Body of pancreas (tissue), 4 donors: ENCODE measurements around the gene RBM7.

Source experiments
- POLR2A ChIP-seq, 3 donors: fragments of 450-650 bp; IDR thresholded peaks; one replicate each; pipeline ENCODE4 v1.6.1; 2016; ENCODE audit warnings: antibody characterized with exemption in 3 of 3, mild to moderate bottlenecking in 2 of 3
- TF ChIP-seq, protein P1 (sequence below), 7 experiments: fragments of 450-650 bp in 4 of 7; fragments of 200-600 bp in 3 of 7; sonication (generic) in 3 of 7; IDR thresholded peaks; one replicate each; pipeline ENCODE4 v1.5.1; 2016 to 2019; ENCODE audit warnings: antibody characterized with exemption in 7 of 7

DNA sequence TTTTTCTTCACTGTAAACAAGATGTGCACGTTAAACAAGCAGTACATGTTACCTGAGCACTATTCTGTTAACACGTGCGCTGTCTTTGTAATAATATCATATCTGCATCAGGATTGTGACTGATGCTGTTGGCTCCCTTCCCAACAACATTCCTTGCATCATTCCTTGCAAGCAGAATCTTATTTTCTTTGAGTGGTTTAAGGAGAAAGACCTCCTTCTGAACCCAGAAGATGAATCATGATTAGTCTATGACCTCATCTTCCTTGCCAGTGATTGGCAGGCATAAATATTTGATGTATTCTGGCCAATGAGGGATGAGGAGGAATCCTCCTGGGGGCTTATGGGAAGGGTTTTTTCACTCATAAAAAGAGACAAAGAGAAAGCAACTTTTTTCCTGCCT is 46.4 kb upstream of the RBM7 start:
- TF ChIP-seq, protein P1, sequence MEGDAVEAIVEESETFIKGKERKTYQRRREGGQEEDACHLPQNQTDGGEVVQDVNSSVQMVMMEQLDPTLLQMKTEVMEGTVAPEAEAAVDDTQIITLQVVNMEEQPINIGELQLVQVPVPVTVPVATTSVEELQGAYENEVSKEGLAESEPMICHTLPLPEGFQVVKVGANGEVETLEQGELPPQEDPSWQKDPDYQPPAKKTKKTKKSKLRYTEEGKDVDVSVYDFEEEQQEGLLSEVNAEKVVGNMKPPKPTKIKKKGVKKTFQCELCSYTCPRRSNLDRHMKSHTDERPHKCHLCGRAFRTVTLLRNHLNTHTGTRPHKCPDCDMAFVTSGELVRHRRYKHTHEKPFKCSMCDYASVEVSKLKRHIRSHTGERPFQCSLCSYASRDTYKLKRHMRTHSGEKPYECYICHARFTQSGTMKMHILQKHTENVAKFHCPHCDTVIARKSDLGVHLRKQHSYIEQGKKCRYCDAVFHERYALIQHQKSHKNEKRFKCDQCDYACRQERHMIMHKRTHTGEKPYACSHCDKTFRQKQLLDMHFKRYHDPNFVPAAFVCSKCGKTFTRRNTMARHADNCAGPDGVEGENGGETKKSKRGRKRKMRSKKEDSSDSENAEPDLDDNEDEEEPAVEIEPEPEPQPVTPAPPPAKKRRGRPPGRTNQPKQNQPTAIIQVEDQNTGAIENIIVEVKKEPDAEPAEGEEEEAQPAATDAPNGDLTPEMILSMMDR (IDR thresholded peaks at IDR 0.05), result no peak
- TF ChIP-seq POLR2A (IDR thresholded peaks at IDR 0.05), result no peak
